Natural killer cell (primary cell): ENCODE results near the gene ABCA4. TPM values are rescaled to one million over a fixed set of nuclear protein-coding genes. Genes with fewer than 3 reads are reported as not detected.

Source experiments
- ATAC-seq, 3 donors: fragments of 150-1000 bp in 2 of 3; fragments of 200-7000 bp in 1 of 3; cut with Tn5 transposase; 1 replicate in 1 of 3; 2 replicates in 2 of 3; pipeline ENCODE4 v1.10.0; 2021; ENCODE audit warnings: mild to moderate bottlenecking in 2 of 3, moderate library complexity in 2 of 3
- DNase-seq, 2 donors: peaks; one replicate each; pipeline versions ENCODE4 v3.0.0 to v3.0.0-alpha.2; 2013 to 2021; ENCODE audit warnings: mixed read lengths in 1 of 2
- H3K27ac ChIP-seq: one replicate; pipeline ENCODE4 v1.5.1; 2013; ENCODE audit warnings: mild to moderate bottlenecking, low read length
- H3K27me3 ChIP-seq: one replicate; pipeline ENCODE4 v1.6.1; 2013; ENCODE audit warnings: low read length; ENCODE audit not compliant: control insufficient read depth, insufficient read depth
- H3K36me3 ChIP-seq: one replicate; pipeline ENCODE4 v1.6.1; 2013; ENCODE audit warnings: low read length; ENCODE audit not compliant: control insufficient read depth, insufficient read depth
- H3K4me1 ChIP-seq: one replicate; pipeline ENCODE4 v1.6.1; 2013; ENCODE audit warnings: low read length; ENCODE audit not compliant: control insufficient read depth, insufficient read depth
- H3K4me3 ChIP-seq: one replicate; pipeline ENCODE4 v1.5.1; 2013; ENCODE audit warnings: low read length
- H3K9me3 ChIP-seq: one replicate; pipeline ENCODE4 v1.6.1; 2013; ENCODE audit warnings: low read length; ENCODE audit not compliant: control insufficient read depth, insufficient read depth
- H3K27ac Mint-ChIP-seq, 2 donors: one replicate each; pipeline ENCODE4 v1.8.0; 2022; ENCODE audit warnings: mild to moderate bottlenecking in 2 of 2, mixed read lengths in 2 of 2, moderate library complexity in 1 of 2
- H3K27me3 Mint-ChIP-seq, 2 donors: one replicate each; pipeline ENCODE4 v1.8.0; 2022; ENCODE audit warnings: low read depth in 2 of 2, mixed read lengths in 2 of 2
- H3K36me3 Mint-ChIP-seq: one replicate; pipeline ENCODE4 v1.8.0; 2022; ENCODE audit warnings: mixed read lengths
- H3K4me1 Mint-ChIP-seq, 2 donors: one replicate each; pipeline ENCODE4 v1.8.0; 2022; ENCODE audit warnings: mixed read lengths in 2 of 2
- H3K4me3 Mint-ChIP-seq: one replicate; pipeline ENCODE4 v1.8.0; 2022; ENCODE audit warnings: mild to moderate bottlenecking, moderate library complexity, mixed read lengths
- H3K9me3 Mint-ChIP-seq, 2 donors: one replicate each; pipeline ENCODE4 v1.8.0; 2022; ENCODE audit warnings: mixed read lengths in 2 of 2
- WGBS: methylation state at CpG from one replicate; pipeline ENCODE4 v1.1.7; 2013; ENCODE audit warnings: missing lambda C conversion rate; ENCODE audit not compliant: insufficient coverage; 5-methylcytosine and 5-hydroxymethylcytosine counted together
- intact Hi-C: fragments of 100-400 bp; cut with micrococcal nuclease; formaldehyde crosslinking; loops from one replicate; pipeline ENCODE4 v1.14.2; 2022
- total RNA-seq, 4 donors: library from RNA; stranded (reverse); fragments of 120-200 nt in 1 of 4; gene quantifications; one replicate each; pipeline versions ENCODE4 v1.2.3 to v1.2.4, GENCODE V29; 2013 to 2022
- TF ChIP-seq, protein P1 (sequence below): fragments of 200-600 bp; IDR thresholded peaks from one replicate; pipeline ENCODE4 v1.8.0; 2022; ENCODE audit warnings: antibody characterized with exemption

Gene ABCA4
- total RNA-seq, 3 donors from 2014 or later (not counting 1 experiment from before 2014, with no cell fraction given) = 0.48 TPM; not detected in 2

DNA sequence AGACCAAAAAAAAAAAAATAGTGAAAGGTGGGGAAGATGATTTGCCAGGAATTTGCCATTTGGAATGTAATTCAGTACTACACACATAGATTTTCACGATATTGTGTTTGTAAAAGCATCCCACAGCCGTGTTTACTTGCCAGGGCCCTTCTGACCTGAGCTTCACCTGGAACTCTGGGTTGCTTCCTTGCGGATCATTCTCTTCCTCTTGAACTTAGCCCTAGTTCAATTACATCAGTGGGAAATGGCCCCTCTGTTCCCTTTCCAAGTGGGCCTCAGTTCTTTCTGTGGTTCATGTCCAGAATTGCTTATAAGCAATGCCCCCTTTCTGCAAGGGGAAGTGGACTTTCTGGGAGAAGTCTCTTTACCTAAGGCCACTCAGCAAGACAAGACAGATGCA, 41.0 kb downstream of the ABCA4 start:
- no peak overlapping the region for H3K27ac Mint-ChIP-seq
- no peak overlapping the region for H3K4me3 Mint-ChIP-seq
- Histone ChIP-seq H3K4me1 (no peaks in the 10 kb centered on the region), H3K9me3 (no peaks in the 10 kb centered on the region), H3K27ac (no peak overlapping the region), H3K27me3 (no peaks in the 10 kb centered on the region), H3K36me3 (no peaks in the 10 kb centered on the region), H3K4me3 (no peak overlapping the region)
- peaks cover 0 to 5% of the 10 kb centered on the region in 2 donors for H3K4me1 Mint-ChIP-seq
- H3K9me3 Mint-ChIP-seq = no peaks in the 10 kb centered on the region
- ATAC-seq (no peak), DNase-seq (no peak)
- peaks cover 7% of the 10 kb centered on the region in 2 donors for H3K27me3 Mint-ChIP-seq
- intact Hi-C loops = no loop called here
- WGBS = 88% methylated on average over 3 of the region's 3 CpGs
- no peaks in the 10 kb centered on the region for H3K36me3 Mint-ChIP-seq
- TF ChIP-seq, protein P1, sequence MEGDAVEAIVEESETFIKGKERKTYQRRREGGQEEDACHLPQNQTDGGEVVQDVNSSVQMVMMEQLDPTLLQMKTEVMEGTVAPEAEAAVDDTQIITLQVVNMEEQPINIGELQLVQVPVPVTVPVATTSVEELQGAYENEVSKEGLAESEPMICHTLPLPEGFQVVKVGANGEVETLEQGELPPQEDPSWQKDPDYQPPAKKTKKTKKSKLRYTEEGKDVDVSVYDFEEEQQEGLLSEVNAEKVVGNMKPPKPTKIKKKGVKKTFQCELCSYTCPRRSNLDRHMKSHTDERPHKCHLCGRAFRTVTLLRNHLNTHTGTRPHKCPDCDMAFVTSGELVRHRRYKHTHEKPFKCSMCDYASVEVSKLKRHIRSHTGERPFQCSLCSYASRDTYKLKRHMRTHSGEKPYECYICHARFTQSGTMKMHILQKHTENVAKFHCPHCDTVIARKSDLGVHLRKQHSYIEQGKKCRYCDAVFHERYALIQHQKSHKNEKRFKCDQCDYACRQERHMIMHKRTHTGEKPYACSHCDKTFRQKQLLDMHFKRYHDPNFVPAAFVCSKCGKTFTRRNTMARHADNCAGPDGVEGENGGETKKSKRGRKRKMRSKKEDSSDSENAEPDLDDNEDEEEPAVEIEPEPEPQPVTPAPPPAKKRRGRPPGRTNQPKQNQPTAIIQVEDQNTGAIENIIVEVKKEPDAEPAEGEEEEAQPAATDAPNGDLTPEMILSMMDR = no peak

GRCh38 chr1:94079080-94079940, 41.6 kb downstream of the ABCA4 start:
- H3K36me3 ChIP-seq = no peaks in the 10 kb centered on the region
- H3K4me3 ChIP-seq = no peak overlapping the region
- no peaks in the 10 kb centered on the region for H3K4me1 ChIP-seq
- TF ChIP-seq, protein P1 = no peak
- no peaks in the 10 kb centered on the region for H3K9me3 ChIP-seq
- intact Hi-C loops = no loop called here
- no peak overlapping the region for H3K27ac ChIP-seq
- no peak overlapping the region for H3K4me3 Mint-ChIP-seq
- H3K4me1 Mint-ChIP-seq = no peaks in the 10 kb centered on the region
- no peaks in the 10 kb centered on the region for H3K36me3 Mint-ChIP-seq
- peaks cover 0 to 7% of the 10 kb centered on the region in 2 donors for H3K27me3 Mint-ChIP-seq
- ATAC-seq = no peak
- no peaks in the 10 kb centered on the region for H3K9me3 Mint-ChIP-seq
- 95% methylated on average over 5 of the region's 6 CpGs for WGBS
- DNase-seq = no peak
- no peak overlapping the region for H3K27ac Mint-ChIP-seq
- no peaks in the 10 kb centered on the region for H3K27me3 ChIP-seq

- Mint-ChIP-seq H3K4me3 (peak overlapping the region; percentile 18), H3K27me3 (peaks cover 0 to 7% of the 10 kb centered on the region in 2 donors)
Measured at GRCh38 chr1:94072840-94073522, 48.0 kb downstream of the ABCA4 start.

More at GRCh38 chr1:94072840-94073522, 48.0 kb downstream of the ABCA4 start:
- intact Hi-C loops = no loop called here
- no peak overlapping the region for H3K4me3 ChIP-seq
- no peaks in the 10 kb centered on the region for H3K36me3 ChIP-seq
- no peak overlapping the region for H3K27ac ChIP-seq
- ATAC-seq = peak in 2 of 3 donors; percentile 38 to 79
- Mint-ChIP-seq H3K36me3 (no peaks in the 10 kb centered on the region), H3K9me3 (no peaks in the 10 kb centered on the region), H3K4me1 (peaks cover 15 to 23% of the 10 kb centered on the region in 2 donors), H3K27ac (peak overlapping the region in 1 of 2 donors; percentile 71)
- WGBS = 12% methylated on average over 7 of the region's 7 CpGs
- H3K4me1 ChIP-seq = peaks cover 10% of the 10 kb centered on the region
- H3K9me3 ChIP-seq = no peaks in the 10 kb centered on the region
- DNase-seq = no peak
- TF ChIP-seq, protein P1 = no peak
- H3K27me3 ChIP-seq = no peaks in the 10 kb centered on the region
